ENCODE measurements around the gene PTPRZ1. TPM values are rescaled to one million over a fixed set of nuclear protein-coding genes. Genes with fewer than 3 reads are reported as not detected.

PTPRZ1 gene
- total RNA-seq, 2 donors from 2014 or later = 1.4 to 4.4 TPM

GRCh38 chr7:122092964-122093797 lies 220.2 kb downstream of the PTPRZ1 start:
- TF ChIP-seq POLR2A (IDR thresholded peaks at IDR 0.05) (no peak), CTCF (IDR thresholded peaks at IDR 0.05) (peak; percentile 17 to 72 (median 54))
- H3K4me1 ChIP-seq (replicated peaks) = no peaks in the 10 kb centered on the region
- peak; percentile 46 for DNase-seq (ENCODE audit: low spot score)
- H3K27ac ChIP-seq = no peak overlapping the region
- no peaks in the 10 kb centered on the region for H3K9me3 ChIP-seq
- no peaks in the 10 kb centered on the region for H3K27me3 ChIP-seq (replicated peaks; ENCODE audit: insufficient read depth)
- 94% methylated on average over 6 of the region's 6 CpGs for WGBS
- H3K36me3 ChIP-seq = no peaks in the 10 kb centered on the region
- intact Hi-C loops (cut with DNase I) = no loop called here
- no peak overlapping the region for H3K4me3 ChIP-seq

- Histone ChIP-seq H3K4me3 (no peak overlapping the region), H3K27ac (no peak overlapping the region), H3K36me3 (no peaks in the 10 kb centered on the region), H3K27me3 (replicated peaks; ENCODE audit: insufficient read depth) (no peaks in the 10 kb centered on the region), H3K9me3 (no peaks in the 10 kb centered on the region), H3K4me1 (replicated peaks) (no peaks in the 10 kb centered on the region)
- intact Hi-C loops (cut with DNase I) = no loop called here
- 97% methylated on average over 1 of the region's 1 CpG for WGBS
- DNase-seq (ENCODE audit: low spot score) = no peak
- TF ChIP-seq CTCF (IDR thresholded peaks at IDR 0.05) = no peak
- no peak for TF ChIP-seq POLR2A (IDR thresholded peaks at IDR 0.05)
- TF ChIP-seq POLR2AphosphoS5 (IDR thresholded peaks at IDR 0.05) = no peak
These were observed 221.6 kb downstream of the PTPRZ1 start for GRCh38 chr7:122094549-122094948.

- TF ChIP-seq POLR2AphosphoS5 (IDR thresholded peaks at IDR 0.05) = no peak
- TF ChIP-seq CTCF (IDR thresholded peaks at IDR 0.05) = no peak
- no peak for TF ChIP-seq POLR2A (IDR thresholded peaks at IDR 0.05)
- Histone ChIP-seq H3K4me1 (replicated peaks) (no peaks in the 10 kb centered on the region), H3K9me3 (no peaks in the 10 kb centered on the region), H3K36me3 (no peaks in the 10 kb centered on the region), H3K4me3 (no peak overlapping the region), H3K27ac (no peak overlapping the region), H3K27me3 (replicated peaks; ENCODE audit: insufficient read depth) (no peaks in the 10 kb centered on the region)
- intact Hi-C loops (cut with DNase I) = no loop called here
- no peak for DNase-seq (ENCODE audit: low spot score)
- 85% methylated on average over 4 of the region's 4 CpGs for WGBS
These were observed 222.7 kb downstream of the PTPRZ1 start for GRCh38 chr7:122095642-122096041.

- no peak for DNase-seq (ENCODE audit: low spot score)
- 45% methylated on average over 3 of the region's 3 CpGs for WGBS
- Histone ChIP-seq H3K27ac (no peak overlapping the region), H3K27me3 (replicated peaks; ENCODE audit: insufficient read depth) (no peaks in the 10 kb centered on the region), H3K9me3 (no peaks in the 10 kb centered on the region), H3K36me3 (no peaks in the 10 kb centered on the region), H3K4me3 (no peak overlapping the region), H3K4me1 (replicated peaks) (no peaks in the 10 kb centered on the region)
- intact Hi-C loops (cut with DNase I) = no loop called here
- TF ChIP-seq POLR2A (IDR thresholded peaks at IDR 0.05) (no peak), POLR2AphosphoS5 (IDR thresholded peaks at IDR 0.05) (no peak), CTCF (IDR thresholded peaks at IDR 0.05) (no peak)
These were observed 227.1 kb downstream of the PTPRZ1 start for GRCh38 chr7:122100021-122100420.

GRCh38 chr7:122103064-122103463 lies 230.1 kb downstream of the PTPRZ1 start:
- Histone ChIP-seq H3K4me3 (no peak overlapping the region), H3K27ac (no peak overlapping the region), H3K9me3 (no peaks in the 10 kb centered on the region), H3K4me1 (replicated peaks) (no peaks in the 10 kb centered on the region), H3K27me3 (replicated peaks; ENCODE audit: insufficient read depth) (no peaks in the 10 kb centered on the region), H3K36me3 (no peaks in the 10 kb centered on the region)
- intact Hi-C loops (cut with DNase I) = no loop called here
- TF ChIP-seq POLR2AphosphoS5 (IDR thresholded peaks at IDR 0.05) = no peak
- no peak for DNase-seq (ENCODE audit: low spot score)

Small RNAs within 50 kb of the gene (small RNA-seq; reads per million reads assigned to genes)
- gene RNU7-154P = 0 reads per million in 2 donors

Measured in prostate gland (tissue), 2 donors.